HepG2 (cell line): Measurements from ENCODE around the gene SPRN. TPM values are rescaled to one million over a fixed set of nuclear protein-coding genes. Genes with fewer than 3 reads are reported as not detected.

Experiments
- ARID5B ChIP-seq: IDR thresholded peaks from 2 replicates; pipeline ENCODE4 v1.4.0; 2020; ENCODE audit warnings: mild to moderate bottlenecking, missing genetic modification reagents
- ZNF407 ChIP-seq: sonication (generic); formaldehyde crosslinking; IDR thresholded peaks from one replicate; pipeline ENCODE4 v1.5.1; 2020; ENCODE audit warnings: mild to moderate bottlenecking, missing genetic modification reagents; ENCODE audit errors: not compliant biosample characterization
- polyA plus RNA-seq, 8 experiments: library from polyadenylated mRNA; depleted of rRNA in 3 of 8; stranded (reverse) in 7 of 8; unstranded in 1 of 8; fragments of >200 nt; fragmentation: Illumina TruSeq in 4 of 8; extraction: Trizol in 4 of 8; gene quantifications; 2 replicates each; pipeline versions ENCODE4 v1.2.1 to v1.2.3, GENCODE V29; 2011 to 2016; ENCODE audit warnings: low read depth in 4 of 8, missing spikeins in 1 of 8, mixed read lengths in 1 of 8; ENCODE audit not compliant: insufficient read depth in 1 of 8
- total RNA-seq, 5 experiments: library from RNA; depleted of rRNA; stranded (reverse); fragments of >200 nt; fragmentation: Illumina TruSeq; extraction: Trizol; gene quantifications; 2 replicates each; pipeline ENCODE4 v1.2.3, GENCODE V29; 2016; ENCODE audit warnings: low read depth in 1 of 5

The SPRN gene
- total and polyA plus RNA-seq, 2 of the 13 experiments (the other 11 are each of a cell fraction or from before 2014, with no cell fraction given): not detected

- no peak for TF ChIP-seq ZNF407 (CRISPR knock-in tag)
- TF ChIP-seq ARID5B: no peak
Observed at GRCh38 chr10:133403784-133404183, 20.6 kb downstream of the SPRN start (continued).
